Prostate gland (tissue), 2 donors: ENCODE data around the gene ADGRL3. TPM values are rescaled to one million over a fixed set of nuclear protein-coding genes. Genes with fewer than 3 reads are reported as not detected.

Experiments used
- DNase-seq: peaks from one replicate; pipeline ENCODE4 v3.0.0-alpha.2; 2019; ENCODE audit warnings: low spot score
- H3K27ac ChIP-seq, 2 donors: fragments of 200-600 bp; sonication (generic); 2 replicates each; pipeline ENCODE4 v1.5.1; 2017 to 2019
- H3K27me3 ChIP-seq: fragments of 200-600 bp; sonication (generic); replicated peaks from 2 replicates; pipeline ENCODE4 v1.5.1; 2019; ENCODE audit not compliant: insufficient read depth
- H3K36me3 ChIP-seq, 2 donors: fragments of 200-600 bp; sonication (generic); 1 replicate in 1 of 2; 2 replicates in 1 of 2; pipeline versions ENCODE4 v1.5.1 to v1.8.1; 2017 to 2019
- H3K4me1 ChIP-seq: fragments of 200-600 bp; sonication (generic); replicated peaks from 2 replicates; pipeline ENCODE4 v1.5.1; 2019
- H3K4me3 ChIP-seq, 2 donors: fragments of 200-600 bp; sonication (generic); 2 replicates each; pipeline ENCODE4 v1.5.1; 2017 to 2019
- H3K9me3 ChIP-seq: fragments of 200-600 bp; sonication (generic); 2 replicates; pipeline ENCODE4 v1.5.1; 2017
- POLR2A ChIP-seq: fragments of 450-650 bp; IDR thresholded peaks from one replicate; pipeline ENCODE4 v1.6.1; 2016; ENCODE audit warnings: antibody characterized with exemption, mild to moderate bottlenecking
- POLR2AphosphoS5 ChIP-seq: sonication (generic); formaldehyde crosslinking; IDR thresholded peaks from one replicate; pipeline ENCODE4 v1.6.1; 2017; ENCODE audit warnings: antibody characterized with exemption
- WGBS: methylation state at CpG from one replicate; pipeline ENCODE4 v1.1.5; 2018; 5-methylcytosine and 5-hydroxymethylcytosine counted together
- intact Hi-C: fragments of 100-400 bp; cut with DNase I; formaldehyde crosslinking; loops from one replicate; pipeline ENCODE4 v1.14.2; 2022
- total RNA-seq, 2 donors: library from RNA; depleted of rRNA; stranded (reverse); fragments of >200 nt; gene quantifications; one replicate each; pipeline ENCODE4 v1.1.0, GENCODE V29; 2016
- TF ChIP-seq, protein P1 (sequence below), 4 experiments: fragments of 200-600 bp in 2 of 4; fragments of 450-650 bp in 2 of 4; sonication (generic) in 2 of 4; IDR thresholded peaks; 1 replicate in 3 of 4; 2 replicates in 1 of 4; pipeline ENCODE4 v1.5.1; 2016 to 2019; ENCODE audit warnings: antibody characterized with exemption in 4 of 4, mild to moderate bottlenecking in 2 of 4, moderate library complexity in 2 of 4

Gene ADGRL3
- total RNA-seq, 2 donors from 2014 or later: 1.7 to 23.5 TPM

- 81% methylated on average over 4 of the region's 4 CpGs for WGBS
- no peak for DNase-seq
- intact Hi-C loops: no loop called here
- Histone ChIP-seq H3K4me1 (no peaks in the 10 kb centered on the region), H3K9me3 (no peaks in the 10 kb centered on the region), H3K4me3 (no peak overlapping the region), H3K27me3 (no peaks in the 10 kb centered on the region), H3K36me3 (no peaks in the 10 kb centered on the region), H3K27ac (no peak overlapping the region)
- TF ChIP-seq POLR2AphosphoS5: no peak
- TF ChIP-seq, protein P1, sequence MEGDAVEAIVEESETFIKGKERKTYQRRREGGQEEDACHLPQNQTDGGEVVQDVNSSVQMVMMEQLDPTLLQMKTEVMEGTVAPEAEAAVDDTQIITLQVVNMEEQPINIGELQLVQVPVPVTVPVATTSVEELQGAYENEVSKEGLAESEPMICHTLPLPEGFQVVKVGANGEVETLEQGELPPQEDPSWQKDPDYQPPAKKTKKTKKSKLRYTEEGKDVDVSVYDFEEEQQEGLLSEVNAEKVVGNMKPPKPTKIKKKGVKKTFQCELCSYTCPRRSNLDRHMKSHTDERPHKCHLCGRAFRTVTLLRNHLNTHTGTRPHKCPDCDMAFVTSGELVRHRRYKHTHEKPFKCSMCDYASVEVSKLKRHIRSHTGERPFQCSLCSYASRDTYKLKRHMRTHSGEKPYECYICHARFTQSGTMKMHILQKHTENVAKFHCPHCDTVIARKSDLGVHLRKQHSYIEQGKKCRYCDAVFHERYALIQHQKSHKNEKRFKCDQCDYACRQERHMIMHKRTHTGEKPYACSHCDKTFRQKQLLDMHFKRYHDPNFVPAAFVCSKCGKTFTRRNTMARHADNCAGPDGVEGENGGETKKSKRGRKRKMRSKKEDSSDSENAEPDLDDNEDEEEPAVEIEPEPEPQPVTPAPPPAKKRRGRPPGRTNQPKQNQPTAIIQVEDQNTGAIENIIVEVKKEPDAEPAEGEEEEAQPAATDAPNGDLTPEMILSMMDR (IDR thresholded peaks at IDR 0.05): no peak
- no peak for TF ChIP-seq POLR2A
These were observed 23.3 kb downstream of the ADGRL3 start for GRCh38 chr4:61223385-61223784.

GRCh38 chr4:61224573-61224972 lies 24.4 kb downstream of the ADGRL3 start:
- no peak for TF ChIP-seq POLR2A
- TF ChIP-seq, protein P1 (IDR thresholded peaks at IDR 0.05): no peak
- no peak for TF ChIP-seq POLR2AphosphoS5
- Histone ChIP-seq H3K36me3 (no peaks in the 10 kb centered on the region), H3K4me1 (no peaks in the 10 kb centered on the region), H3K9me3 (no peaks in the 10 kb centered on the region), H3K27ac (no peak overlapping the region), H3K27me3 (no peaks in the 10 kb centered on the region), H3K4me3 (no peak overlapping the region)
- DNase-seq: no peak
- 85% methylated on average over 8 of the region's 8 CpGs for WGBS
- intact Hi-C loops: no loop called here

- no peak overlapping the region for H3K27ac ChIP-seq
- no peaks in the 10 kb centered on the region for H3K36me3 ChIP-seq
- no peaks in the 10 kb centered on the region for H3K27me3 ChIP-seq
- DNase-seq: no peak
- intact Hi-C loops: no loop called here
- no peak overlapping the region for H3K4me3 ChIP-seq
- WGBS: 92% methylated on average over 1 of the region's 1 CpG
- no peaks in the 10 kb centered on the region for H3K4me1 ChIP-seq
- H3K9me3 ChIP-seq: no peaks in the 10 kb centered on the region
- TF ChIP-seq POLR2AphosphoS5: no peak
These were observed 25.5 kb downstream of the ADGRL3 start for GRCh38 chr4:61225656-61226055.

DNA sequence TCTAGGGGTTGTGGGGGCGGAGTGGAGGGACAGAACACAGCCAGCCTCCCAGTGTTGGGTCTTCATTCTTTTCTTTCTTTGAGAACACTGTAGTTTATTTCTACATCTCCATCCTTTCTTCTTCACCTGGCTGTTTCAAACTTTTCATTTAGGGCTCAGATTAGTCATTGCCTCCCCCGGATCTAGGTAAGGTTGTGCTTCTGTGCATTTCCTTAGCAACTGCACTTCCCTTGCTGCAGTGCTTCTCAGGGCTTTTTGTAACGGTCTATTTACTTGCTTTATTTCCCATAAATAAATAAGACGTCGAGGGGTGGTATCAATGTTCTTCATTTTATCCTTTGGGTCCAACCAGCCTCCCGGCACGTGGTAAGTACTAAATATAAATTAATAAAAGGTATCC lies 31.3 kb downstream of the ADGRL3 start:
- H3K27me3 ChIP-seq: no peaks in the 10 kb centered on the region
- no peak overlapping the region for H3K27ac ChIP-seq
- H3K36me3 ChIP-seq: no peaks in the 10 kb centered on the region
- TF ChIP-seq POLR2AphosphoS5: no peak
- TF ChIP-seq, protein P1 (IDR thresholded peaks at IDR 0.05): no peak
- no peak for TF ChIP-seq POLR2A
- 80% methylated on average over 7 of the region's 7 CpGs for WGBS
- H3K4me1 ChIP-seq: no peaks in the 10 kb centered on the region
- intact Hi-C loops: no loop called here
- no peaks in the 10 kb centered on the region for H3K9me3 ChIP-seq
- no peak for DNase-seq
- H3K4me3 ChIP-seq: no peak overlapping the region

- H3K4me1 ChIP-seq: no peaks in the 10 kb centered on the region
- H3K27ac ChIP-seq: no peak overlapping the region
- H3K4me3 ChIP-seq: no peak overlapping the region
- intact Hi-C loops: no loop called here
- TF ChIP-seq, protein P1 (IDR thresholded peaks at IDR 0.05): no peak
- no peak for TF ChIP-seq POLR2AphosphoS5
- no peak for TF ChIP-seq POLR2A
- no peak for DNase-seq
- H3K36me3 ChIP-seq: no peaks in the 10 kb centered on the region
- H3K27me3 ChIP-seq: no peaks in the 10 kb centered on the region
- H3K9me3 ChIP-seq: no peaks in the 10 kb centered on the region
- WGBS: 94% methylated on average over 1 of the region's 1 CpG
These were observed 39.1 kb downstream of the ADGRL3 start for GRCh38 chr4:61239250-61239649.
